SK-N-SH treated with all-trans-retinoic acid at 6 μM for 48 hours (cell line): ENCODE results near the gene CACNA1I.

Source experiments
- ARNTL ChIP-seq: fragments of 450-650 bp; formaldehyde crosslinking; IDR thresholded peaks from 2 replicates; pipeline ENCODE4 v1.5.0; 2020; ENCODE audit warnings: low read depth, mild to moderate bottlenecking, moderate library complexity, borderline replicate concordance
- CREB5 ChIP-seq: fragments of 250-450 bp; sonication (Bioruptor Pico); IDR thresholded peaks from 2 replicates; pipeline ENCODE4 v1.5.1; 2020; ENCODE audit warnings: low read depth, mild to moderate bottlenecking, moderate library complexity
- CSDC2 ChIP-seq: fragments of 250-450 bp; sonication (Bioruptor Pico); IDR thresholded peaks from 2 replicates; pipeline ENCODE4 v1.5.0; 2020; ENCODE audit warnings: mild to moderate bottlenecking, moderate library complexity
- CSRNP3 ChIP-seq: fragments of 250-450 bp; sonication (Bioruptor Pico); IDR thresholded peaks from 2 replicates; pipeline ENCODE4 v1.5.1; 2021; ENCODE audit warnings: mild to moderate bottlenecking, moderate library complexity
- ESRRG ChIP-seq: fragments of 250-450 bp; sonication (Bioruptor Pico); IDR thresholded peaks from 2 replicates; pipeline ENCODE4 v1.6.1; 2021; ENCODE audit warnings: mild to moderate bottlenecking
- OSR1 ChIP-seq: fragments of 250-450 bp; sonication (Bioruptor Pico); IDR thresholded peaks from 2 replicates; pipeline ENCODE4 v1.8.0; 2022; ENCODE audit warnings: moderate library complexity, mild to moderate bottlenecking, inconsistent platforms
- PATZ1 ChIP-seq: fragments of 250-450 bp; sonication (Bioruptor Pico); IDR thresholded peaks from 2 replicates; pipeline ENCODE4 v1.8.0; 2020; ENCODE audit warnings: mild to moderate bottlenecking, moderate library complexity, borderline replicate concordance
- PPARA ChIP-seq: fragments of 250-450 bp; sonication (Bioruptor Pico); IDR thresholded peaks from 2 replicates; pipeline ENCODE4 v1.5.0; 2020; ENCODE audit warnings: mild to moderate bottlenecking, borderline replicate concordance
- RARB ChIP-seq: fragments of 250-450 bp; sonication (Bioruptor Pico); IDR thresholded peaks from 2 replicates; pipeline ENCODE4 v1.8.0; 2021; ENCODE audit warnings: mild to moderate bottlenecking, moderate library complexity
- SNAI2 ChIP-seq: fragments of 250-450 bp; sonication (Bioruptor Pico); IDR thresholded peaks from 2 replicates; pipeline ENCODE4 v1.5.0; 2020; ENCODE audit warnings: mild to moderate bottlenecking, moderate library complexity
- TCF4 ChIP-seq: fragments of 250-450 bp; sonication (Bioruptor Pico); IDR thresholded peaks from 2 replicates; pipeline ENCODE4 v1.8.0; 2021; ENCODE audit warnings: mild to moderate bottlenecking, moderate library complexity, borderline replicate concordance
- ZNF70 ChIP-seq: fragments of 450-650 bp; formaldehyde crosslinking; IDR thresholded peaks from 2 replicates; pipeline ENCODE4 v1.5.0; 2020; ENCODE audit warnings: mild to moderate bottlenecking, moderate library complexity
- ZNF8 ChIP-seq: fragments of 450-650 bp; formaldehyde crosslinking; IDR thresholded peaks from 2 replicates; pipeline ENCODE4 v1.5.0; 2020; ENCODE audit warnings: mild to moderate bottlenecking, moderate library complexity
- TF ChIP-seq, protein P1 (sequence below): fragments of 250-450 bp; sonication (Bioruptor Pico); IDR thresholded peaks from 2 replicates; pipeline ENCODE4 v1.5.0; 2020; ENCODE audit warnings: mild to moderate bottlenecking, moderate library complexity

DNA sequence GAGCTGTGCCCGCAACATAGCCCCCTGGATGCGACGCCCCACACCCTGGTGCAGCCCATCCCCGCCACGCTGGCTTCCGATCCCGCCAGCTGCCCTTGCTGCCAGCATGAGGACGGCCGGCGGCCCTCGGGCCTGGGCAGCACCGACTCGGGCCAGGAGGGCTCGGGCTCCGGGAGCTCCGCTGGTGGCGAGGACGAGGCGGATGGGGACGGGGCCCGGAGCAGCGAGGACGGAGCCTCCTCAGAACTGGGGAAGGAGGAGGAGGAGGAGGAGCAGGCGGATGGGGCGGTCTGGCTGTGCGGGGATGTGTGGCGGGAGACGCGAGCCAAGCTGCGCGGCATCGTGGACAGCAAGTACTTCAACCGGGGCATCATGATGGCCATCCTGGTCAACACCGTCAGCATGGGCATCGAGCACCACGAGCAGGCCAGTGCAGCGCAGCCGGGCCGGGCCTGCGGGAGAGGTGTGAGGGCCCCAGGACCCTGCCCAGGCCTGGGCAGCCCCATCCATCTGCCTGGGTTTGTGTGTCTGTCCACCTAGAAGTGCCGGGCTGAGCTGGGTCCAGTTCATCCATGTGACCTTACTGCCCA, 79.0 kb downstream of the CACNA1I start:
- TF ChIP-seq ZNF70 (CRISPR knock-in tag) (no peak), CREB5 (no peak), SNAI2 (CRISPR knock-in tag) (no peak), CSRNP3 (CRISPR knock-in tag) (no peak), ESRRG (CRISPR knock-in tag) (no peak), ARNTL (no peak), ZNF8 (CRISPR knock-in tag) (no peak), TCF4 (CRISPR knock-in tag) (no peak), PATZ1 (no peak), RARB (CRISPR knock-in tag) (no peak), OSR1 (CRISPR knock-in tag) (no peak), PPARA (CRISPR knock-in tag) (no peak), CSDC2 (CRISPR knock-in tag) (no peak)
- TF ChIP-seq, protein P1, sequence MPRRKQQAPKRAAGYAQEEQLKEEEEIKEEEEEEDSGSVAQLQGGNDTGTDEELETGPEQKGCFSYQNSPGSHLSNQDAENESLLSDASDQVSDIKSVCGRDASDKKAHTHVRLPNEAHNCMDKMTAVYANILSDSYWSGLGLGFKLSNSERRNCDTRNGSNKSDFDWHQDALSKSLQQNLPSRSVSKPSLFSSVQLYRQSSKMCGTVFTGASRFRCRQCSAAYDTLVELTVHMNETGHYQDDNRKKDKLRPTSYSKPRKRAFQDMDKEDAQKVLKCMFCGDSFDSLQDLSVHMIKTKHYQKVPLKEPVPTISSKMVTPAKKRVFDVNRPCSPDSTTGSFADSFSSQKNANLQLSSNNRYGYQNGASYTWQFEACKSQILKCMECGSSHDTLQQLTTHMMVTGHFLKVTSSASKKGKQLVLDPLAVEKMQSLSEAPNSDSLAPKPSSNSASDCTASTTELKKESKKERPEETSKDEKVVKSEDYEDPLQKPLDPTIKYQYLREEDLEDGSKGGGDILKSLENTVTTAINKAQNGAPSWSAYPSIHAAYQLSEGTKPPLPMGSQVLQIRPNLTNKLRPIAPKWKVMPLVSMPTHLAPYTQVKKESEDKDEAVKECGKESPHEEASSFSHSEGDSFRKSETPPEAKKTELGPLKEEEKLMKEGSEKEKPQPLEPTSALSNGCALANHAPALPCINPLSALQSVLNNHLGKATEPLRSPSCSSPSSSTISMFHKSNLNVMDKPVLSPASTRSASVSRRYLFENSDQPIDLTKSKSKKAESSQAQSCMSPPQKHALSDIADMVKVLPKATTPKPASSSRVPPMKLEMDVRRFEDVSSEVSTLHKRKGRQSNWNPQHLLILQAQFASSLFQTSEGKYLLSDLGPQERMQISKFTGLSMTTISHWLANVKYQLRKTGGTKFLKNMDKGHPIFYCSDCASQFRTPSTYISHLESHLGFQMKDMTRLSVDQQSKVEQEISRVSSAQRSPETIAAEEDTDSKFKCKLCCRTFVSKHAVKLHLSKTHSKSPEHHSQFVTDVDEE (CRISPR knock-in tag), result no peak
